Activated T-helper 9 cell treated with anti-CD3 and anti-CD28 coated beads, Interleukin-2, amount 50 U/mL, for 16 hours (primary cell): ENCODE measurements around the gene UBE3A.

Source experiments
- DNase-seq: peaks from one replicate; pipeline ENCODE4 v3.0.0-alpha.2; 2020; ENCODE audit warnings: low read depth

UBE3A gene

GRCh38 chr15:25331404-25331803, 107.4 kb downstream of the UBE3A start:
- no peak for DNase-seq

- DNase-seq = no peak
These were observed 109.1 kb downstream of the UBE3A start for GRCh38 chr15:25329696-25330095.

- DNase-seq = no peak
These were observed 111.1 kb downstream of the UBE3A start for GRCh38 chr15:25327686-25328085.

DNA sequence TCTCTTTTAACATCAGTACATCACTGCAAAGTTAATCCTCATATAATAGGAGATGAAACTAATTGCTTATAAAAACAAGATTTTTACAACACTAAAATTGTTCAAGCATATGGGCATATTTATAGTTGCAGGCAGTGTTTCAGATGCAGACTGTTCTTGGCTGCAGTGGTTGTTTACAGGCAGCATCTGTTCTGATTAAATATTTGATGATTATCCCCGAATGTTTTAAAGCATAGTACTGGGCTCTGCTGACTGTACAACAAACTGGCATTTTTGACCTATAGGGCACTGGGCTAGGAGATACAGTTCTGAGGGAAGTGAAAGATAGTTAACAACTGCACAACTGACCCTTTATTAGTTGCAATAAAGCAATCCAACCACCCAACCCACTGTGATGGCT, 113.6 kb downstream of the UBE3A start:
- DNase-seq = no peak

DNA sequence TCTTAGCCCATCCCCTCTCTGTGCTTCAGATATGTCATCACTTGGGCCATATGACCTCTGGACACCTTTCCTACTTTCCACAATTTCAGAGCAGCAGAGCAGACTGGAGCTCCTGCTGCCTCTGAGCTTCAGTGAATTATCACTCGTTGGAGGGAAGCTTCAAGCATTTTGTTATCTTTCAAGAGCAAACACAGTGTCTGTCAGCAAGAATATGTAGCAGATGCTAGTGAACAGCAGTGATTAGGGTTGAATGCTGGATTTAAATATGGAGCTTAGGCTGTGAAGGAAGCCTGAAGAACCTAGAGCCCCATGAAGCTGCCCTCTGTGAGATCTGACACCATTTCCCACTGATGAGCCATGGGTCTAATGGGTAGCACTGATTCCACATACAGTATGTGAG, 115.4 kb downstream of the UBE3A start:
- DNase-seq = no peak

GRCh38 chr15:25287823-25288222, 151.0 kb downstream of the UBE3A start:
- DNase-seq = no peak
